T47D (cell line): ENCODE results near the gene FCAMR.

Experiments
- DNase-seq, 2 experiments: peaks; one replicate each; pipeline versions ENCODE4 v3.0.0 to v3.0.0-alpha.2; 2011 to 2012; ENCODE audit warnings: low read depth in 1 of 2, low spot score in 1 of 2
- JUND ChIP-seq: IDR thresholded peaks from 2 replicates; pipeline ENCODE4 v1.6.1; 2012; ENCODE audit warnings: low read depth
- in situ Hi-C: cut with HindIII; loops from 2 replicates; pipeline ENCODE4 v1.10.0; 2016; ENCODE audit warnings: low sequenced_read_pairs, low pct_unique_long_range_greater_than_20kb

The FCAMR gene, protein sequence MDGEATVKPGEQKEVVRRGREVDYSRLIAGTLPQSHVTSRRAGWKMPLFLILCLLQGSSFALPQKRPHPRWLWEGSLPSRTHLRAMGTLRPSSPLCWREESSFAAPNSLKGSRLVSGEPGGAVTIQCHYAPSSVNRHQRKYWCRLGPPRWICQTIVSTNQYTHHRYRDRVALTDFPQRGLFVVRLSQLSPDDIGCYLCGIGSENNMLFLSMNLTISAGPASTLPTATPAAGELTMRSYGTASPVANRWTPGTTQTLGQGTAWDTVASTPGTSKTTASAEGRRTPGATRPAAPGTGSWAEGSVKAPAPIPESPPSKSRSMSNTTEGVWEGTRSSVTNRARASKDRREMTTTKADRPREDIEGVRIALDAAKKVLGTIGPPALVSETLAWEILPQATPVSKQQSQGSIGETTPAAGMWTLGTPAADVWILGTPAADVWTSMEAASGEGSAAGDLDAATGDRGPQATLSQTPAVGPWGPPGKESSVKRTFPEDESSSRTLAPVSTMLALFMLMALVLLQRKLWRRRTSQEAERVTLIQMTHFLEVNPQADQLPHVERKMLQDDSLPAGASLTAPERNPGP

GRCh38 chr1:206970446-206970845, at the start of gene FCAMR:
TSS of gene FCAMR (minus strand) at chr1:206970460. CDS start at chr1:206970125, 335 bp downstream.
- in situ Hi-C loops = no loop called here
- no peak for DNase-seq
- no peak for TF ChIP-seq JUND

- no peak for TF ChIP-seq JUND
- DNase-seq = no peak
- in situ Hi-C loops = no loop called here
Measured at GRCh38 chr1:207019661-207020060, 49.4 kb upstream of the FCAMR start.

DNA sequence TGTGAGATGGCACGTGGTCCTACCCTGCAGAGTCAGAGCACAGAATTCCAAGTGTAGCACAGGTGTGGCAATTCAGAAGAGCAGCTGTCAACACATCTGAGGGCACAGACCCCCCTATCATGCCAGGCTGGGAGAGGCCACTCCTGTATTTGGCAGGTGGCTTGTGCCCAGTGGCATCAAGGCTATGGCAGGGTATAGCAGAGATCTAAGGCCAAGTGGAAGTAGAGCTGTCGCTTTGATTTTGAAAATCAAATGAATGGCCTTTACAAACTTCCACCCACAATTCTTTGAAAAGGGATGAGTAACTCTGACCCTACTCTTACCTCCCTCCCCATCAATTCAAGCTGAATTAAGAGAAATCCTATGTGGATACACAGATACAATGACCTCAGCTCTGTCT, 48.9 kb upstream of the FCAMR start:
- no peak for DNase-seq
- in situ Hi-C loops = no loop called here
- no peak for TF ChIP-seq JUND

GRCh38 chr1:207018707-207019106, 48.4 kb upstream of the FCAMR start:
- no peak for DNase-seq
- in situ Hi-C loops = no loop called here
- no peak for TF ChIP-seq JUND

GRCh38 chr1:207017615-207018559, 47.6 kb upstream of the FCAMR start:
- in situ Hi-C loops = no loop called here
- no peak for TF ChIP-seq JUND
- DNase-seq = no peak

GRCh38 chr1:207015791-207016190, 45.5 kb upstream of the FCAMR start:
- no peak for DNase-seq
- in situ Hi-C loops = no loop called here
- no peak for TF ChIP-seq JUND

- in situ Hi-C loops = no loop called here
- DNase-seq = no peak
- no peak for TF ChIP-seq JUND
Measured at GRCh38 chr1:207014728-207015127, 44.5 kb upstream of the FCAMR start.

- in situ Hi-C loops = no loop called here
- no peak for TF ChIP-seq JUND
- DNase-seq = no peak
Measured at GRCh38 chr1:207013321-207014085, 43.2 kb upstream of the FCAMR start.

DNA sequence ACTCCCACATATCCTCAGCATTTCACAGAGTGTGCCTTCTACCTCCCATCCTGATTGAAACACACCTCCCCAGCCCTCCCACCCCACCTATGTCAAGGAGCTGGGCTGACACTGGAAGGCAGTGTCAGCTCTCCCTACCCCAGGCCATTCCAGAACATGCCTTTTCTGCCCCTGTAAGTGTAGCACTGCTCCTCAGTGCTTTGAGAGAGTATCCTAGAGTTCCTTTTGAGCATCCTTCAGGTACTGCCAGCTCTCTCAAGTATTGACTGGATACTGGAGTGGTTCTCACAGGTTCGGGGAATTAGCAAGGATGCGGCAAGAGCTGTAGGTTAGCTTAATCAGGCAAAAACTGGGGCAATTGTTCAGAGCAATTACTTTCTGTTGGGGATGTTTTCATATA, 40.5 kb upstream of the FCAMR start:
- no peak for TF ChIP-seq JUND
- in situ Hi-C loops = no loop called here
- no peak for DNase-seq

- in situ Hi-C loops = no loop called here
- TF ChIP-seq JUND = no peak
- DNase-seq = no peak
Measured at GRCh38 chr1:207009945-207010344, 39.7 kb upstream of the FCAMR start.

GRCh38 chr1:207009182-207009850, 39.1 kb upstream of the FCAMR start:
- in situ Hi-C loops = no loop called here

DNA sequence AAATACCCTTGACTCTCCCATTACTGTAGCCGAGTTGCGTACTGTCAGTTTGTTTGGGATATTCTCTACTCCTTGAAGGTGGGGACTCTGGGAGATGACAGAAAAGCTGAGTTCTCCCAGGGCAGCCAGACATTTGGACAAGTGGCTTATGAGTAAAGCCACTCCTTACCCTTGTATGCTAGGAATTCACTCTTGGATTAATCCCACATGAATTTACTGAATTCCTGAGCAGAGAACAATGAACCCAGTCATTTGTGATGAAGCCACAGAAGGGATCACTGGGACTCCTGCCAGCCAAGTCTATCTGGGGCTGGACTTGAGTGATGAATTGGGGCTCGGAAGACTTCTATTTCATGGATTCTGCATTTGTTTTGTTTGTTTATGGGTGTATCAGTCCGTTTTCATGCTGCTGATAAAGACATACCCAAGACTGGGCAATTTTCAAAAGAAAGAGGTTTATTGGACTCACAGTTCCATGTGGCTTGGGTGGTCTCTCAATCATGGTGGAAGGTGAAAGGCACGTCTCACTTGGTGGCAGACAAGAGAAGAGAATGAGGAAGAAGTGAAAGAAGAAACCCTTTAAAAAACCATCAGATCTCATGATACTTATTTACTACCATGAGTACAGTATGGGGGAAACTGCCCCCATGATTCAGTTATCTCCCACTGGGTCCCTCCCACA, 37.2 kb upstream of the FCAMR start:
- in situ Hi-C loops = no loop called here
- DNase-seq = peak in 1 of 2 experiments; percentile 59
- no peak for TF ChIP-seq JUND

More at GRCh38 chr1:207009182-207009850, 39.1 kb upstream of the FCAMR start:
- no peak for TF ChIP-seq JUND
- no peak for DNase-seq
